Breast epithelium (tissue), 4 donors: ENCODE results near the gene DYSF. TPM values are rescaled to one million over a fixed set of nuclear protein-coding genes. Genes with fewer than 3 reads are reported as not detected.

ENCODE experiments used
- DNase-seq, 2 donors: peaks; one replicate each; pipeline ENCODE4 v3.0.0-alpha.2; 2019; ENCODE audit warnings: low spot score in 2 of 2
- H3K27ac ChIP-seq, 2 donors: fragments of 200-600 bp; sonication (generic) in 1 of 2; one replicate each; pipeline ENCODE4 v1.5.1; 2016 to 2019; ENCODE audit warnings: mild to moderate bottlenecking in 1 of 2
- H3K27me3 ChIP-seq, 2 donors: fragments of 200-600 bp; sonication (generic) in 1 of 2; one replicate each; pipeline versions ENCODE4 v1.5.1 to v1.6.0; 2017 to 2019; ENCODE audit warnings: control low read depth in 1 of 2, mild to moderate bottlenecking in 1 of 2
- H3K36me3 ChIP-seq: fragments of 200-600 bp; one replicate; pipeline ENCODE4 v1.5.1; 2019
- H3K4me1 ChIP-seq, 2 donors: fragments of 200-600 bp; sonication (generic); one replicate each; pipeline ENCODE4 v1.5.1; 2016 to 2019; ENCODE audit warnings: control low read depth in 1 of 2
- H3K4me3 ChIP-seq, 3 donors: fragments of 200-600 bp; sonication (generic); 1 replicate in 2 of 3; 2 replicates in 1 of 3; pipeline ENCODE4 v1.5.1; 2016 to 2019; ENCODE audit warnings: mild to moderate bottlenecking in 3 of 3, moderate library complexity in 2 of 3
- H3K9me3 ChIP-seq, 2 donors: fragments of 200-600 bp; sonication (generic) in 1 of 2; one replicate each; pipeline ENCODE4 v1.5.1; 2016 to 2019; ENCODE audit warnings: control low read depth in 1 of 2
- POLR2A ChIP-seq: fragments of 450-650 bp; IDR thresholded peaks from one replicate; pipeline ENCODE4 v1.6.1; 2016; ENCODE audit warnings: antibody characterized with exemption, mild to moderate bottlenecking, moderate library complexity
- POLR2AphosphoS5 ChIP-seq, 3 donors: sonication (generic); formaldehyde crosslinking; IDR thresholded peaks; one replicate each; pipeline ENCODE4 v1.6.1; 2017; ENCODE audit warnings: antibody characterized with exemption in 3 of 3
- intact Hi-C: fragments of 100-400 bp; cut with DNase I; formaldehyde crosslinking; loops from one replicate; pipeline ENCODE4 v1.15.1; 2023; ENCODE audit warnings: low total_unique reads
- total RNA-seq, 3 donors: library from RNA; depleted of rRNA; stranded (reverse); fragments of >200 nt; gene quantifications; one replicate each; pipeline ENCODE4 v1.1.0, GENCODE V29; 2016
- TF ChIP-seq, protein P1 (sequence below), 3 donors: fragments of 450-650 bp; IDR thresholded peaks; one replicate each; pipeline ENCODE4 v1.5.1; 2016 to 2017; ENCODE audit warnings: antibody characterized with exemption in 3 of 3, mild to moderate bottlenecking in 3 of 3, moderate library complexity in 3 of 3

Gene DYSF
- total RNA-seq, 3 donors from 2014 or later, result 3.0 to 15.7 (median 4.8) TPM

DNA sequence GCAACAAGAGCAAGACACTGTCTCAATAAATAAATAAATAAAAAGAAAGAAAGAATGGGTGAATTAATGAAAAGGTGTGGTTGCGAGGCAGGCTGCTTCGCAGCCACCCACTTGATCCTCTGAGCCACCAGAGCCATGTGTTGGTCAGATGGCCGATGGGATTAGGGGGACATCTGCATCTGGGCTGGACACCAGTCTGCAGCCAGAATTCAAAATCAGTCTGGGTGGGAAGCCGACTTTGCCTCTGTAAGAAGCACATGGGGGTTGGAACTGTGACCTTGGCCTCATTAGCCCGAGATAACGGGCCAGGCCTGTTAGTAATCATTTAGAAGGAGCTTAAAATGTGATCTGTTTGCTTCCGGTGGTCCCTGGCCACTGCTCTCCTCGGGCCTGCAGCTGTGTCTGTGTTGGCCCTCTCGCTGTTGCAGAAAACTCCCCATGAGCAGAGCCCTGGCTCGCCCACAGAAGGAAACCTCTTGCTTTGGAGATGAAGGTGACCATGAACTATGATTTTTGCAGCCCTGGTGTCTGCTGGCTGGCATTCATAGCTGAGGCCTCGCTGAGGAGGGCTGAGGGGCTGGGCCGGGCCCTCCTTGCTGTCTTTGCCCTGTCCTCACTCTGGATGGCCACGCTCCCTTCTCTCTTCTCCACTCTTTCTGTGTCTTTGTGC, 94.4 kb downstream of the DYSF start:
- intact Hi-C loops, result no loop called here
- H3K4me1 ChIP-seq, result no peaks in the 10 kb centered on the region
- H3K9me3 ChIP-seq, result no peaks in the 10 kb centered on the region
- no peak overlapping the region for H3K4me3 ChIP-seq
- H3K27ac ChIP-seq, result no peak overlapping the region
- H3K36me3 ChIP-seq, result no peaks in the 10 kb centered on the region
- no peak for DNase-seq
- peaks cover 0 to 13% of the 10 kb centered on the region in 2 donors for H3K27me3 ChIP-seq
- no peak for TF ChIP-seq POLR2A
- no peak for TF ChIP-seq POLR2AphosphoS5 (IDR thresholded peaks at IDR 0.05)
- TF ChIP-seq, protein P1, sequence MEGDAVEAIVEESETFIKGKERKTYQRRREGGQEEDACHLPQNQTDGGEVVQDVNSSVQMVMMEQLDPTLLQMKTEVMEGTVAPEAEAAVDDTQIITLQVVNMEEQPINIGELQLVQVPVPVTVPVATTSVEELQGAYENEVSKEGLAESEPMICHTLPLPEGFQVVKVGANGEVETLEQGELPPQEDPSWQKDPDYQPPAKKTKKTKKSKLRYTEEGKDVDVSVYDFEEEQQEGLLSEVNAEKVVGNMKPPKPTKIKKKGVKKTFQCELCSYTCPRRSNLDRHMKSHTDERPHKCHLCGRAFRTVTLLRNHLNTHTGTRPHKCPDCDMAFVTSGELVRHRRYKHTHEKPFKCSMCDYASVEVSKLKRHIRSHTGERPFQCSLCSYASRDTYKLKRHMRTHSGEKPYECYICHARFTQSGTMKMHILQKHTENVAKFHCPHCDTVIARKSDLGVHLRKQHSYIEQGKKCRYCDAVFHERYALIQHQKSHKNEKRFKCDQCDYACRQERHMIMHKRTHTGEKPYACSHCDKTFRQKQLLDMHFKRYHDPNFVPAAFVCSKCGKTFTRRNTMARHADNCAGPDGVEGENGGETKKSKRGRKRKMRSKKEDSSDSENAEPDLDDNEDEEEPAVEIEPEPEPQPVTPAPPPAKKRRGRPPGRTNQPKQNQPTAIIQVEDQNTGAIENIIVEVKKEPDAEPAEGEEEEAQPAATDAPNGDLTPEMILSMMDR (IDR thresholded peaks at IDR 0.05), result no peak

DNA sequence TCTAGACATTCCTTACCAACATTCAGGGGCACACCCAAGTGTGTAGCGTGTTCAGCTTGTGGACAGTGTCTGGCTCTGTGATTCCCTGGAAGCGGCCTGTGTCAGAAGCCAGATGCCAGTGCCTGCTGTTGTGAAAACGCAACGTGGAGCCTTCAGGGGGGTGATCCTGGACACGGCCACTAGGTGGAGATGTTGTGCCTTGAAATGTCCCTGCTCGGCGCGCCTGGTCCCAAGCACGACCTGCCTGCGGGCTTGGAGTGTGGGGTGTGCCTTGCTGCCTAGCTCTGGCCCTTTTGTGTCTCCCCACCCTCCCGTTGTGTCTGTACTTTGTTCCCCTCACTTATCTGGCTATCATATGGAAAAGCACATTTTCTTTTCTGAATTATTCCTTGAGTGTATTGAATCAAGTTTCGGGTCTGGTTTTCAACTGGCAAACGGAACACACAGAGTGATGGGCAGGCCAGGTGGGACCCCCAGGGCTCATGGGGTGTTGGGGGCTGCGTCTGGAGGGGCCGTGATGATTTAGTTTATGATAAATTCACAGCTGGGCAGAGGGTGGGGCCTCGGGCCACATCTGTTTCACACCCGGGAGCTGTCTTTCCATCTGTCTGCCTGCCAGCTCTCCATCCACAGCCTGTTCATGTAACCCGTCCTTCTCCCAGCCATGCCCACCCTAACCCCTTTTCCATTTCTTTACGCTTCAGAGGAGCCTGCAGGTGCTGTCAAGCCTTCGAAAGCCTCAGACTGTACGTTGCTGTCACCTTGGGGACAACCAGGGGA, 95.5 kb downstream of the DYSF start:
- no peaks in the 10 kb centered on the region for H3K36me3 ChIP-seq
- no peak overlapping the region for H3K27ac ChIP-seq
- peaks cover 0 to 13% of the 10 kb centered on the region in 2 donors for H3K27me3 ChIP-seq
- H3K9me3 ChIP-seq, result no peaks in the 10 kb centered on the region
- H3K4me1 ChIP-seq, result no peaks in the 10 kb centered on the region
- intact Hi-C loops, result no loop called here
- no peak overlapping the region for H3K4me3 ChIP-seq
- TF ChIP-seq POLR2A (no peak), POLR2AphosphoS5 (IDR thresholded peaks at IDR 0.05) (no peak)
- TF ChIP-seq, protein P1 (IDR thresholded peaks at IDR 0.05), result peak; percentile 66 to 81 (median 78)
- DNase-seq, result peak; percentile 40 to 59

DNA sequence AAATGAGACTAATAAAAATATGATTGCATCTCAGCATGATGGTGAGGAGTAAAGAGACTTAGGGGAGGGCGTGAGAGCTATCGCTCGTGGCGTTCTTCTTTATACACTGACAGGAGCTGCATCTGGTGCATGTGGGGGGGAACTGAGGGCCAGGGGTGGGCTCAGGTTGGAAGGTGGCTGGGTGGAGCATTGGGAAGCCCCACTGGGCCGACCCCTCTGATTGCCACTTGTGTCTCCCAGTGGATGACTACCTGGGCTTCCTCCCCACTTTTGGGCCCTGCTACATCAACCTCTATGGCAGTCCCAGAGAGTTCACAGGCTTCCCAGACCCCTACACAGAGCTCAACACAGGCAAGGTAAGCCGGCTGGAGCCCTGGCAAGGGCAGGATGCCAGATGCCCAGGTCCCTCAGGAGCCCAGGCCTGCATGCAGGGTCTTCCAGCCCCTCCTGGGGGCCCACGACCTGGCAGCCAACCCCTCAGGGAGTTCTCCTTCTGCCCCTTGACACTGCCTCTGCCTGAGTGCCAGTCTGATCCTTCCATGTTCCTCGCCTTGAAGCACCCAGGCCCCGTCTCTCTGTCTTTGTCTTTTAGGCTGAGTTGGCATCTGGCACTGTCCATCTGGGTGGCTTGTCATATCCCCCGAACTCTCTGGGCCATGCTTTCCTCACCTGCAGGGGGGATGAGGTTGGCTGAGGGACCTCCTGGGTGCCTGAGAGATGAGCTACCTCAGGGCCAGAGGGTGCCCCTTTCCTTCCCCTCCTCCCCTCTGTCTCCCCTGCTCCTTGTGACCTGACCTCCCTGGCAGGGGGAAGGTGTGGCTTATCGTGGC, 97.7 kb downstream of the DYSF start:
- H3K36me3 ChIP-seq, result no peaks in the 10 kb centered on the region
- no peak for TF ChIP-seq POLR2A
- no peak for TF ChIP-seq POLR2AphosphoS5 (IDR thresholded peaks at IDR 0.05)
- TF ChIP-seq, protein P1 (IDR thresholded peaks at IDR 0.05), result no peak
- no peak for DNase-seq
- H3K4me3 ChIP-seq, result no peak overlapping the region
- intact Hi-C loops, result loop anchor here (10.0 kb wide), 1 partner anchor 584 kb away; no protein-coding TSS in a partner anchor
- no peaks in the 10 kb centered on the region for H3K9me3 ChIP-seq
- H3K27me3 ChIP-seq, result peaks cover 0 to 6% of the 10 kb centered on the region in 2 donors
- no peak overlapping the region for H3K27ac ChIP-seq
- no peaks in the 10 kb centered on the region for H3K4me1 ChIP-seq

DNA sequence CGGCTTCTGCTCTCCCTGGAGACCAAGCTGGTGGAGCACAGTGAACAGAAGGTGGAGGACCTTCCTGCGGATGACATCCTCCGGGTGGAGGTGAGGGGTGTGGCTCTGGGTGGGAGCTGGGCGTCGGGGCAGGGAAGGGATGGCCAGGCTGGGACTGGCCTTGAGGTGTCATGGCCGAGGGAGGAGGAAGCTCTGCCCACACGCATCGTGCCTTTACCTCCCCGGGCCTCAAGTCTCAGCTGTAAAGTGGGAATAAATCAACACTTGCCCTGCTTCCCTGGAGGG, 98.2 kb downstream of the DYSF start:
- no peak overlapping the region for H3K27ac ChIP-seq
- TF ChIP-seq, protein P1 (IDR thresholded peaks at IDR 0.05), result no peak
- no peak for TF ChIP-seq POLR2AphosphoS5 (IDR thresholded peaks at IDR 0.05)
- TF ChIP-seq POLR2A, result no peak
- H3K4me1 ChIP-seq, result no peaks in the 10 kb centered on the region
- DNase-seq, result no peak
- peaks cover 0 to 5% of the 10 kb centered on the region in 2 donors for H3K27me3 ChIP-seq
- no peaks in the 10 kb centered on the region for H3K9me3 ChIP-seq
- no peaks in the 10 kb centered on the region for H3K36me3 ChIP-seq
- no peak overlapping the region for H3K4me3 ChIP-seq
- intact Hi-C loops, result loop anchor here (10.0 kb wide), 1 partner anchor 583 kb away; no protein-coding TSS in a partner anchor
